ENCODE data around the gene CHERP.

GRCh38 chr19:16587833-16588823 is 45.9 kb upstream of the CHERP start:
- TF ChIP-seq CTCF (IDR thresholded peaks at IDR 0.05) (no peak), POLR2A (IDR thresholded peaks at IDR 0.05) (no peak)
